GM18498 (cell line): Measurements from ENCODE around the gene RAPGEF1.

Experiments used
- ATAC-seq: cut with Tn5 transposase; IDR thresholded peaks from one replicate; pipeline ENCODE4 v1.9.1; 2021; ENCODE audit warnings: mild to moderate bottlenecking, moderate library complexity; ENCODE audit not compliant: unreplicated experiment

The RAPGEF1 gene

GRCh38 chr9:131627648-131628458 lies 112.0 kb downstream of the RAPGEF1 start:
- peak; percentile 61 for ATAC-seq

GRCh38 chr9:131627326-131627647 lies 112.6 kb downstream of the RAPGEF1 start:
- no peak for ATAC-seq

- no peak for ATAC-seq
Measured at GRCh38 chr9:131625790-131626670, 113.8 kb downstream of the RAPGEF1 start.

- ATAC-seq: no peak
Measured at GRCh38 chr9:131625508-131625787, 114.4 kb downstream of the RAPGEF1 start.

GRCh38 chr9:131624636-131625507 lies 115.0 kb downstream of the RAPGEF1 start:
- no peak for ATAC-seq

GRCh38 chr9:131623655-131624330 lies 116.1 kb downstream of the RAPGEF1 start:
- no peak for ATAC-seq

GRCh38 chr9:131622523-131622922 lies 117.4 kb downstream of the RAPGEF1 start:
- ATAC-seq: no peak

- ATAC-seq: no peak
Measured at GRCh38 chr9:131621551-131622358, 118.1 kb downstream of the RAPGEF1 start.

GRCh38 chr9:131620764-131621520 lies 118.9 kb downstream of the RAPGEF1 start:
- ATAC-seq: no peak

GRCh38 chr9:131619680-131620079 lies 120.2 kb downstream of the RAPGEF1 start:
- no peak for ATAC-seq

- no peak for ATAC-seq
Measured at GRCh38 chr9:131618785-131619184, 121.1 kb downstream of the RAPGEF1 start.

- no peak for ATAC-seq
Measured at GRCh38 chr9:131618071-131618479, 121.8 kb downstream of the RAPGEF1 start.

- no peak for ATAC-seq
Measured at GRCh38 chr9:131617611-131618010, 122.3 kb downstream of the RAPGEF1 start.

GRCh38 chr9:131616983-131617604 lies 122.8 kb downstream of the RAPGEF1 start:
- ATAC-seq: no peak

GRCh38 chr9:131614340-131614915 lies 125.4 kb downstream of the RAPGEF1 start:
- ATAC-seq: no peak

GRCh38 chr9:131613921-131614320 lies 126.0 kb downstream of the RAPGEF1 start:
- ATAC-seq: no peak

- no peak for ATAC-seq
Measured at GRCh38 chr9:131612851-131613250, 127.0 kb downstream of the RAPGEF1 start.

- ATAC-seq: no peak
Measured at GRCh38 chr9:131611586-131612315, 128.1 kb downstream of the RAPGEF1 start.
